ENCODE measurements around the gene SRSF10.
"Not testable (repeated sequence)": the region's sequence is repeated elsewhere in the genome, so short reads cannot be mapped to it uniquely, and the experiment has no call there.

The SRSF10 gene

DNA sequence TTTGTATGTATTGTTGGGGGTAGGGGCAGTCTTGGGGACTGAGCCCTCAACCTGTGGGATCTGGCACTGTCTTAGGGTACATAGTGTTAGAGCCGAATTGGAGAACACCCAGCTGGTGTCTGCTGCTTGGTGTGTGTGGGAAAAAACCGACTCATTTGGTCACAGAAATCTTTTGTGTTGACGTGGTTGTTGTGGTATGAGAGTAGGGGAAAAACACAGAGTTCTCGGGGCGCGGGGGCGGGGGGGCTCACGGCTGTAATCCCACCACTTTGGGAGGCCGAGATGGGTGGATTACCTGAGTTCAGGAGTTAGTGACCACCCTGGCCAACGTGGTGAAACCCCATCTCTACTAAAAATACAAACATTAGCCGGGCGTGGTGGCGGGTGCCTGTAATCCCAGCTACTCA is 15.3 kb upstream of the SRSF10 start:
- DNase-seq (ENCODE audit: low read depth), result peak; percentile 35

GRCh38 chr1:23992011-23992410 is 11.9 kb upstream of the SRSF10 start:
- not testable (repeated sequence) for DNase-seq (ENCODE audit: low read depth); H3K4me3 ChIP-seq (ENCODE audit: low read depth, low read length)

More for the DNA sequence above, 15.3 kb upstream of the SRSF10 start:
- TF ChIP-seq CTCF (IDR thresholded peaks at IDR 0.05; ENCODE audit: low read depth, low read length, missing control alignments), result no peak
- no peak overlapping the region for H3K4me3 ChIP-seq (ENCODE audit: low read depth, low read length)

DNA sequence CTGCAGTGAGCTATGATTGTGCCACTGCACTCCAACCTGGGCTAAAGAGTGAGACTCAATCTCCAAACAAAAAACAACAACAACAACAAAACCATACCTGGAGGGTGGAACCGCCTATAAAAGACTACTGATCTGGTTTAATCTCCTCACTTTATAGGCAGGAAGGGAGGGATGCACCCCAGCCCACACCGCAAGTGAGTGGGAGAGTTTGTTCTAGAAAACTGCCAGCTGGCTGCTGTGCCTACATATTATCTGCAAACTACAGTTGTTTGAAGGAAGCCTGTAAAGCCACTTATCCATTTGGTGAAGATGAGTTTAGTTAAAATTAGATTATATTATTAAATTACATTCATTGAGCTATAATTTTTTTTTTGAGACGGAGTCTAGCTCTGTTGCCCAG is 9.1 kb upstream of the SRSF10 start:
- DNase-seq (ENCODE audit: low read depth), result no peak
- H3K4me3 ChIP-seq (ENCODE audit: low read depth, low read length), result no peak overlapping the region
- no peak for TF ChIP-seq CTCF (IDR thresholded peaks at IDR 0.05; ENCODE audit: low read depth, low read length, missing control alignments)

- not testable (repeated sequence) for DNase-seq (ENCODE audit: low read depth)
These were observed 6.9 kb upstream of the SRSF10 start for GRCh38 chr1:23987038-23987437.

DNA sequence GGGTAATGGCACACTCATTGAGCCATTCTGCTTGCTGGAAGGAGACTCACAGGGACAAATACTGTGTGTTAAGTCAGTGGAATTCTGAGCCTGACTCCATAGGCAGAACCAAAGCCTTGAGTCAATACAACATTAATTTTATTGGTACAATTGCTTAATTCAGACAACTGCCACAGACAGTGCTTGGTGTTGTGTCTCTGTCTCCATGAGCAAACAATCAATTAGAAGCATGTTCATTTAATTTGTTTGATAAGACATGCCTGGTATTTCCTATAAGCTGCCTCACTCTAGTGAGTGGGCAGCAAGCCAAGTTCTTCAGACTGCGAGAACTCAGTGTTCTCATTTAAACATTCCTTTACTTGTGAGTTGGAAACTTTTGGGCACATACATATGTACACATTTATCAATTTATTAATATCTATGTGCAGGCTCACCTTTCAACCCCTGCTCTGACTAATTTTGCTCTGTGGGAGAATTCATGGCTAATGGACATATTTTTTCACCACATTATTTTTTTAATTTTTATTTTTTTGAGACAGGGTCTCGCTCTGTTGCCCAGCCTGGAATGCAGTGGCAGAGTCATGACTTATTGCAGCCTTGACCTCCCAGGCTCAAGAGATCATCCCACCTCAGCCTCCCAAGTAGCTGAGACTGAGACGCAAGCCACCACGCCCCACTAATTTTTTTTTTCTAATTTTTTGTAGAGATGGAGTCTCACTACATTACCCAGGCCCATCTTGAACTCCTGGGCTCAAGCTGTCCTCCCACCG is 4.5 kb upstream of the SRSF10 start:
- no peak overlapping the region for H3K4me3 ChIP-seq (ENCODE audit: low read depth, low read length)
- TF ChIP-seq CTCF (IDR thresholded peaks at IDR 0.05; ENCODE audit: low read depth, low read length, missing control alignments), result no peak
- DNase-seq (ENCODE audit: low read depth), result no peak

More at GRCh38 chr1:23987038-23987437, 6.9 kb upstream of the SRSF10 start:
- not testable (repeated sequence) for H3K4me3 ChIP-seq (ENCODE audit: low read depth, low read length)

DNA sequence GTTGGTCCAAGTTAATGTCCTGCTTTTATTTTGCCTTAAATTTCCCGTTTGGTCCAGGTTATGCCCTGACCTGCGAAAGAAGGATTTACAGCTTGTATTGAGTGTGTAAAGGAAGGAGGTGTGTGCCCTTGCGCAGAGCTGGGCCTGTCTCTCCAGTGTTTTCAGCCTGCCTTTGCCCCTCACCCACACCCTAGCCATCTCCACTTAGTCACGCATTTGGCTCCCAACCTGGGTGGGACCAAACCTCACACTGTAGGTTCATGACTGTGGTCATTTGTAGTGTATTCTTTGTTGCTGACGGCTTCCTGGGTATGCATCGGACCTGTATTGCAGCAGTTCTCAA is 572 bp upstream of the SRSF10 start:
- peak overlapping the region; percentile 47 for H3K4me3 ChIP-seq (ENCODE audit: low read depth, low read length)
- DNase-seq (ENCODE audit: low read depth), result peak; percentile 67
- no peak for TF ChIP-seq CTCF (IDR thresholded peaks at IDR 0.05; ENCODE audit: low read depth, low read length, missing control alignments)

GRCh38 chr1:23979387-23979880 is 693 bp downstream of the SRSF10 start:
- DNase-seq (ENCODE audit: low read depth), result no peak
- no peak for TF ChIP-seq CTCF (IDR thresholded peaks at IDR 0.05; ENCODE audit: low read depth, low read length, missing control alignments)
- peak overlapping the region; percentile 90 for H3K4me3 ChIP-seq (ENCODE audit: low read depth, low read length)

- H3K4me3 ChIP-seq (ENCODE audit: low read depth, low read length), result peak overlapping the region; percentile 90
- TF ChIP-seq CTCF (IDR thresholded peaks at IDR 0.05; ENCODE audit: low read depth, low read length, missing control alignments), result no peak
- DNase-seq (ENCODE audit: low read depth), result no peak
These were observed 1.3 kb downstream of the SRSF10 start for GRCh38 chr1:23978805-23979204.

Data from GM12864 (cell line).